BLaER1 (cell line): ENCODE data around the gene MEMO1.
A peak's percentile ranks its signal among the peaks of the same experiment; 100 is the strongest.

Experiments
- H3K27ac ChIP-seq: shearing (Covaris generic); formaldehyde crosslinking; 2 replicates; pipeline ENCODE4 v1.8.1; 2022
- H3K27me3 ChIP-seq: shearing (Covaris generic); formaldehyde crosslinking; 2 replicates; pipeline ENCODE4 v1.8.1; 2022
- H3K36me3 ChIP-seq: shearing (Covaris generic); formaldehyde crosslinking; 2 replicates; pipeline ENCODE4 v1.8.1; 2022
- H3K4me1 ChIP-seq: shearing (Covaris generic); formaldehyde crosslinking; 2 replicates; pipeline ENCODE4 v1.8.1; 2022
- H3K4me2 ChIP-seq: shearing (Covaris generic); formaldehyde crosslinking; 2 replicates; pipeline ENCODE4 v1.8.1; 2022
- H3K4me3 ChIP-seq: shearing (Covaris generic); formaldehyde crosslinking; 2 replicates; pipeline ENCODE4 v1.8.1; 2022
- H3K9ac ChIP-seq: shearing (Covaris generic); formaldehyde crosslinking; 2 replicates; pipeline ENCODE4 v1.8.1; 2022
- H3K9me3 ChIP-seq: shearing (Covaris generic); formaldehyde crosslinking; 2 replicates; pipeline ENCODE4 v1.8.1; 2022
- H4K20me1 ChIP-seq: shearing (Covaris generic); formaldehyde crosslinking; 2 replicates; pipeline ENCODE4 v1.8.1; 2022
- Cebpa-rat ChIP-seq: shearing (Covaris generic); IDR thresholded peaks from 2 replicates; pipeline ENCODE4 v1.8.1; 2022

The MEMO1 gene

GRCh38 chr2:31998731-31999383 lies 12.0 kb downstream of the MEMO1 start:
- Histone ChIP-seq H3K36me3 (peaks cover 16% of the 10 kb centered on the region), H3K4me2 (no peak overlapping the region)

DNA sequence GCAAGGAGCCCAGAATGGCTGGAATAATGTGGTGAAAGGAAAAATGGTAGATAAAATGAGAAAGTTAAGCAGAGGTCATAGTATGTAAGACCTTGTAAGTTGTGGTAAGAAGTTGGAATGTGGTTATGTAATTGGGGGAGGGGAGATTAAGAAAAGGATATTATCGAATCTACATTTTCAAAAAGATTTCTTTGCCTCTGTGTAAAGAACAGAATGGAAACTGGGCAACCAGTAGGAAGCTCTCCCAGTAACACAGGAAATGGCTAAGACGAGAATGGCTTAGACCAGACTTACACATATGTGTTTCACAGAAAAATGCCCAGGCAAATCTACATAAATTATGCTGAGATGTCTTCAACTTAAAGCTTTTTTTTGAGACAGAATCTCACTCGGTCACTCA lies 13.2 kb downstream of the MEMO1 start:
- Histone ChIP-seq H3K9ac (no peak overlapping the region), H4K20me1 (peaks cover 97% of the 10 kb centered on the region), H3K27ac (no peak overlapping the region), H3K4me1 (peaks cover 42% of the 10 kb centered on the region), H3K4me3 (no peak overlapping the region), H3K9me3 (peaks cover 2% of the 10 kb centered on the region; the same call in 1 of the 2 replicates), H3K4me2 (peak overlapping the region; percentile 56), H3K36me3 (peaks cover 19% of the 10 kb centered on the region), H3K27me3 (no peaks in the 10 kb centered on the region)
- TF ChIP-seq Cebpa-rat: no peak

More at GRCh38 chr2:31998731-31999383, 12.0 kb downstream of the MEMO1 start:
- Histone ChIP-seq H4K20me1 (peaks cover 97% of the 10 kb centered on the region), H3K9me3 (peaks cover 2% of the 10 kb centered on the region; the same call in 1 of the 2 replicates), H3K4me1 (peaks cover 42% of the 10 kb centered on the region), H3K9ac (no peak overlapping the region), H3K27ac (no peak overlapping the region), H3K27me3 (no peaks in the 10 kb centered on the region), H3K4me3 (no peak overlapping the region)
- TF ChIP-seq Cebpa-rat: no peak

DNA sequence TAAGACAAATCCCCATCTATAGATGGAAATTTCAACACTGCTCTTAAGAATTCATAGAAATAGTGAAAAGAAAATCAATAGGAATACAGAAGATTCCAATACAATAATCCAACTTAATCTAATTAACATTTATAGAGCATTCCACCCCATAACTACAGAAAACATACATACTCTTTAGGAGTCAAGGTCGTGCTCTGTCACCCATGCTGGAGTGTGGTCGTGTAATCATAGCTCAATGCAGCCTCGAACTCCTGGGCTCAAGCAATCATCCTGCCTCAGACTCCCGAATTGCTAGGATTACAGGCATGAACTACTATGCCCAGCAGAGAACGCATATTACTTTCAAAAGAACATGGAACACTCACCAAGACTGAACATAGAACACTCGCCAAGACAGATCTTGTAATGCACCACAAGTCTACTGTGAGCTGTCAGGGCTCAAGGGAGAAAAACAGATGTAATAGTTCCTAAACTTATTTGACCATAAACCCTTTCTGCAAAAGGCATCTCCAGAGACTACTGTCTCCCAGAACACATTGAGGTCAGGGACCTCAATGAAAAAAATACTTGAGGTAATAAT lies 14.1 kb downstream of the MEMO1 start:
- TF ChIP-seq Cebpa-rat: no peak
- Histone ChIP-seq H3K4me3 (no peak overlapping the region), H3K27me3 (no peaks in the 10 kb centered on the region), H3K9me3 (peaks cover 2% of the 10 kb centered on the region; the same call in 1 of the 2 replicates), H3K36me3 (peaks cover 22% of the 10 kb centered on the region), H3K27ac (0 out of 2 replicates have a peak overlapping the region, but pooled peaks have one; percentile 14), H3K4me2 (peak overlapping the region; percentile 56), H4K20me1 (peaks cover 96% of the 10 kb centered on the region), H3K9ac (no peak overlapping the region), H3K4me1 (peaks cover 42% of the 10 kb centered on the region)

DNA sequence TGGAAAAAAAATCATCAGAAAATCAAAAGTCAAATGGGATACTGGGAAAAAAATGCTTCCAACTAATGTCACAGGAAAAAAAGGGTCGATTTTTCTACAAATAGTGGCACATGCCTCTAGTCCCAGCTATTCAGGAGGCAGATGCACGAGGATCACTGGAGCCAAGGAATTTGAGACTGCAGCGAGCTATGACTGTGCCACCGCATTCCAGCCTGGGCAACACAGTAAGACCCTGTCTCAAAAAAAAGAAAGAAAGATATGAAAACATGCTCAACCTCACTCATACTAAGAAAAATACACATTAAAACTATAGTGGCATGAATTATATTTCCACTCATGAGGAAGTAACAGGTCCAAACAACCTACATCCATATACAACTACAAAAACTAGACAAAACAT lies 17.9 kb downstream of the MEMO1 start:
- H3K9me3 ChIP-seq: peaks cover 6% of the 10 kb centered on the region; the same call in 1 of the 2 replicates
- TF ChIP-seq Cebpa-rat: no peak
- no peak overlapping the region for H3K4me2 ChIP-seq
- H3K27ac ChIP-seq: no peak overlapping the region
- no peak overlapping the region for H3K4me3 ChIP-seq
- H3K9ac ChIP-seq: no peak overlapping the region
- peaks cover 19% of the 10 kb centered on the region for H3K4me1 ChIP-seq
- peaks cover 94% of the 10 kb centered on the region for H4K20me1 ChIP-seq
- no peaks in the 10 kb centered on the region for H3K27me3 ChIP-seq
- peaks cover 19% of the 10 kb centered on the region; the same call in 1 of the 2 replicates for H3K36me3 ChIP-seq

- TF ChIP-seq Cebpa-rat: no peak
These were observed 18.7 kb downstream of the MEMO1 start for GRCh38 chr2:31992025-31992579.

GRCh38 chr2:31989946-31990345 lies 20.9 kb downstream of the MEMO1 start:
- Histone ChIP-seq H3K4me2 (no peak overlapping the region), H3K4me1 (no peaks in the 10 kb centered on the region), H3K4me3 (no peak overlapping the region), H3K27ac (no peak overlapping the region), H3K27me3 (no peaks in the 10 kb centered on the region), H4K20me1 (peaks cover 94% of the 10 kb centered on the region), H3K36me3 (peaks cover 36% of the 10 kb centered on the region), H3K9ac (no peak overlapping the region), H3K9me3 (peaks cover 18% of the 10 kb centered on the region)
- TF ChIP-seq Cebpa-rat: no peak

More at GRCh38 chr2:31992025-31992579, 18.7 kb downstream of the MEMO1 start:
- Histone ChIP-seq H3K9ac (no peak overlapping the region), H3K27ac (no peak overlapping the region), H3K9me3 (peaks cover 6% of the 10 kb centered on the region; the same call in 1 of the 2 replicates), H3K4me3 (no peak overlapping the region), H3K4me1 (peaks cover 11% of the 10 kb centered on the region), H4K20me1 (peaks cover 94% of the 10 kb centered on the region), H3K4me2 (no peak overlapping the region), H3K36me3 (peaks cover 19% of the 10 kb centered on the region; the same call in 1 of the 2 replicates), H3K27me3 (no peaks in the 10 kb centered on the region)

- H3K27ac ChIP-seq: no peak overlapping the region
- no peak for TF ChIP-seq Cebpa-rat
- H4K20me1 ChIP-seq: peaks cover 94% of the 10 kb centered on the region
- H3K4me2 ChIP-seq: no peak overlapping the region
- H3K9me3 ChIP-seq: peaks cover 23% of the 10 kb centered on the region
- H3K4me3 ChIP-seq: no peak overlapping the region
- H3K36me3 ChIP-seq: peaks cover 53% of the 10 kb centered on the region
- no peaks in the 10 kb centered on the region for H3K4me1 ChIP-seq
- H3K9ac ChIP-seq: no peak overlapping the region
- H3K27me3 ChIP-seq: no peaks in the 10 kb centered on the region
These were observed 23.2 kb downstream of the MEMO1 start for GRCh38 chr2:31987454-31988220.

DNA sequence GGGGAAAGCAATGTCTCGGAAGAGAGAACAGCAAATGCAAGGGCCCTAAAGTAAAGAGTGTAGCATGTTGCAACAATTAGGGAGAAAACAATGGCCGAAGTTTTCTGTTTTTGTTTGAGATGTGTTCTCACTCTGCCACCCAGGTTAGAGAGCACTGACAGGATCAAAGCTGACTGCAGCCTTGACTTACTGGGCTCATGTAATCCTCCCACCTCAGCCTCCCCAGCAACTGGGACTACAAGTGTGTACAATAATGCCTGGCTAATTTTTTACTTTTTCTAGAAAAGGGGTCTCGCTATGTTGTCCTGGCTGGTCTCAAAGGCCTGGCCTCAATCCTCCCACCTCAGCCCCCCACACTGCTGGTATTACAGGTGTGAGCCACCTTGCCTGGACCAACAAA lies 23.9 kb downstream of the MEMO1 start:
- TF ChIP-seq Cebpa-rat: no peak
- Histone ChIP-seq H3K4me1 (no peaks in the 10 kb centered on the region), H3K9me3 (peaks cover 23% of the 10 kb centered on the region), H3K36me3 (peaks cover 47% of the 10 kb centered on the region), H3K27ac (no peak overlapping the region), H4K20me1 (peaks cover 95% of the 10 kb centered on the region), H3K4me2 (no peak overlapping the region), H3K9ac (no peak overlapping the region), H3K4me3 (no peak overlapping the region), H3K27me3 (no peaks in the 10 kb centered on the region)

DNA sequence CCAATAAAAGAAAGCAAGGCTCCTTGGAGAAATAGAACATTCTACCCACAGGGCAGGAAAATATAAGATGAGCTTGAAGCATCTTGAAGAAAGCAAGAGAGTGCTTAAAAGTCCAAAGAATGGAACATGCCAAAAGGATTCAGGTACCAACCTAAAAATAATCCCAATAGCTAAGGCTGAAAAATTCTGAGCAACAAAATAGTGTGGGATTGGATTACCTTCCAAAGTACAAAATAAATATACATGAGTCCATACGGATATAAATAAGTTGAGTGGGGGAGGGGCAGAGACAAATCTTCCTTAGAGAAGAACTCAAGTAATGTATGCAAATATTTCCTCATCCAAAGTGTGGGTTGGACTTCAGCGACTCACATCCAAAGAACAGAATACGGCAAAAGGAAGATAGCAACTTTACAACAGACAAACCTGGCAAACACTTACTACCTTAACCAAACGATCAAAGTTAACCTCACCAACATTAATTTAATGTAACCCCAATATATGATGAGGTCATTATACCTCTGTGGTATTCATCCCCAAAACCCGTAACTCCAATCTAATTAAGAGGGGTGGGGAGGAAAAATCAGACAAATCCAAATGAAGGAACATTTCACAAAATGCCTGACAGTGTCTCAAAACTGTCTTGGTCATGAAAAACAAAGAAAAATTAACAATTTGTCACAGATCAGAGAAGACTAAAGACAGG lies 26.9 kb downstream of the MEMO1 start:
- peaks cover 40% of the 10 kb centered on the region for H3K36me3 ChIP-seq
- no peak overlapping the region for H3K27ac ChIP-seq
- no peak overlapping the region for H3K4me3 ChIP-seq
- peaks cover 20% of the 10 kb centered on the region for H3K9me3 ChIP-seq
- H3K9ac ChIP-seq: no peak overlapping the region
- peaks cover 99% of the 10 kb centered on the region for H4K20me1 ChIP-seq
- H3K4me1 ChIP-seq: no peaks in the 10 kb centered on the region
- H3K4me2 ChIP-seq: no peak overlapping the region
- no peak for TF ChIP-seq Cebpa-rat
- H3K27me3 ChIP-seq: no peaks in the 10 kb centered on the region
